HG03442 (cell line): ENCODE data around the gene TPTE2.
"Not testable (repeated sequence)": the region's sequence is repeated elsewhere in the genome, so short reads cannot be mapped to it uniquely, and the experiment has no call there.

ENCODE experiments used
- ATAC-seq: cut with Tn5 transposase; IDR thresholded peaks from one replicate; pipeline ENCODE4 v1.9.1; 2021; ENCODE audit warnings: mild to moderate bottlenecking, moderate library complexity; ENCODE audit not compliant: unreplicated experiment

Gene TPTE2

DNA sequence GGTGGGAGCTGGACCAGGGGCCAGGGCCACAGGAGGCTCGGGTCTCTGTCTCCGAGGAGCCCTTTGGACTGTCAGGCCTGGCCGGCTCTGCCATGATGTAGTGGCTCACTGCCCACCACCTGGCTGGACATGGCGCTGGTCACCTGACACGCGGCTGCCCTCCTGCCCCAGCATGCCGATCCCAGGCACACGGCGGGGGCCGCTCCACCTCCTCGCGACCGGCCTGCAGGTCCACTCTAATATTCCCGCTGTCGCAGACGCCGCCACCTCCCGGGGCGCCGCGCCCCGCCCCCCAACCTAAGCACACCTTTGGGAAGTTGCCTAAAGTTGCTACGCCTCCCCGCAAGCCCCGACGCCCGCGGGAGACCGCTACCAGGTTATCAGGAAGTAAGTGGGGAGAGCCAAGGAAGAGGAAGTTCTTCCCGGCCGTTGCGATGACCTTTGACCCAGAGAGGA is at the start of gene TPTE2:
TPTE2 (minus strand) TSS at position 406 of the 456 bp plus-strand sequence. CDS start 58,298 bp downstream, outside the sequence.
- not testable (repeated sequence) for ATAC-seq

- ATAC-seq: no peak
Measured at GRCh38 chr13:19607523-19608078, 46.3 kb upstream of the TPTE2 start.

DNA sequence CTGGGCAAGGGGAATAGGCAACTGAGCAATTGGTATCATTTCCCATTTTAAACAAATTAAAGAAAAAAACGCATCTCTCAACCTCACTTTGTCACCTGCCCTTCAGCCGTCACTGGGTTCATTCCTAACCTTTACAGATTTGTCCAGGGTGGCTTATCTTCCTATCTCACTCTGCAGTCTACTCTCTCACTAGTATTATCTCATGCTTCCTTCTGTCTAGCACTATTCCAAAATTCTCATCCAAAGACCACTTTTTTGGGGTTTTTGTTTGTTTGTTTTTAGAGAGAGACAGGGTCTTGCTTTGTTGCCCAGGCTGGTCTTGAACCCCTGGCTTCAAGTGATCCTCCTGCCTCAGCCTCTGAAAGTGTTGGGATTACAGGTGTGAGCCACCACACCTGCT is 45.4 kb upstream of the TPTE2 start:
- no peak for ATAC-seq

DNA sequence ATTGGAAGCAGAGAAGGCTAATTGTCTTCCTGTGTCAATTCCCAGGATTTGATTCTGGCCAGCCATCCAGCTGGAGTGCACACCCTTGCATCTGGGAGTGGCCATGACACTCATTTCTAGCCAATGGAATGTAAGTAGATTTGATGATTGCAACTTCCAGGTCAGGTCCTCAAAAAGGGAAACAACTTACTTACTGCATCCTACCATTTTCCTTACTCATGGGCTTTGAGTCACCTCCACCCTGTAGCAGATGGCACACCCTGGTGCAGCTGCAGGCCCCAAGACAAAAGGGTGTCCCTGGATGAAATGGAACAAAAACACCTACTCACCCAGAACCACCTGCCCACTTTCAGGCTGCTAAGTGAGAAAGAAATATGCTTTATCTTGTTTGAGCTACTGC is 44.8 kb upstream of the TPTE2 start:
- no peak for ATAC-seq

GRCh38 chr13:19605161-19605955 is 44.0 kb upstream of the TPTE2 start:
- no peak for ATAC-seq

- no peak for ATAC-seq
Measured at GRCh38 chr13:19604306-19604705, 43.0 kb upstream of the TPTE2 start.

GRCh38 chr13:19601749-19602725 is 40.7 kb upstream of the TPTE2 start:
- ATAC-seq: peak; percentile 85

DNA sequence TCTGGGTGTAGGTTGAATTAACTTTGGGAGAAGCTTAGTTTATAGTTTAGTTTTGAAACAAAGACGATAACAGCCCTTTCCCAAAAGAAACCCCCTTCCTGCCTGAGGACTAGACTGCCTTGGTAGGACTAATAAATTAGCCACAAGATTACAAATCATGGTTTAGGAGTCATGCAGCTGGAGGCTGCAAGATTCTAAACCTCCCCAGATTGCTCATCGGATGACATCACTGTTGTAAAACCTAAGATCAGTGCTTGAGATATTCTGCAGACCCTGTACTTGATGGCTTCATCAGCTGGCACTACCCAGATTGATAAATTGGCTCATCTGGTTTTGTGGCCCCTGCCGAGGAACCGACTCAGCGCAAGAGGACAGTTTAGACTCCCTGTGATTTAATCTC is 36.2 kb upstream of the TPTE2 start:
- no peak for ATAC-seq

- ATAC-seq: no peak
Measured at GRCh38 chr13:19596960-19597361, 35.6 kb upstream of the TPTE2 start.

DNA sequence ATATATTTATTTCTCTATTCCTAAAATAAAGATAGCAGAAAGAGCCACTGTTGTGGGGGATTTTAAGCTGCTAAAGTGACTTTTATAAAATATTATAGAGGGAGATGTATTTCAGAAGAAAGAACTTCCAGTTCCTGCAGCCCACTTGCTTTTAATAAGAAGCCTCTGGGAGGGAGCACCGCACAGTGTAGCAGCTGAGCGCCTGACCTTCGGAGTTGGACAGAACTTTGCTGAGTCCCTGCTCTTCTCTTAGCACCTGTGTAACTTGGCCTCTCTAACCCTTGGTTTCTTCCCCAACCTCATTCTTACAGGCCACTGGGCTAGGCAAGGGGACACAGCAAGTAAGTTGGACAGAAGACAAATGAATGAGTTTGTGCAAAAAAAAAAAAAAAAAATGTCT is 34.8 kb upstream of the TPTE2 start:
- ATAC-seq: no peak

GRCh38 chr13:19592657-19593180 is 31.4 kb upstream of the TPTE2 start:
- ATAC-seq: no peak

- ATAC-seq: no peak
Measured at GRCh38 chr13:19591864-19592263, 30.5 kb upstream of the TPTE2 start.

- ATAC-seq: no peak
Measured at GRCh38 chr13:19590423-19590822, 29.1 kb upstream of the TPTE2 start.

DNA sequence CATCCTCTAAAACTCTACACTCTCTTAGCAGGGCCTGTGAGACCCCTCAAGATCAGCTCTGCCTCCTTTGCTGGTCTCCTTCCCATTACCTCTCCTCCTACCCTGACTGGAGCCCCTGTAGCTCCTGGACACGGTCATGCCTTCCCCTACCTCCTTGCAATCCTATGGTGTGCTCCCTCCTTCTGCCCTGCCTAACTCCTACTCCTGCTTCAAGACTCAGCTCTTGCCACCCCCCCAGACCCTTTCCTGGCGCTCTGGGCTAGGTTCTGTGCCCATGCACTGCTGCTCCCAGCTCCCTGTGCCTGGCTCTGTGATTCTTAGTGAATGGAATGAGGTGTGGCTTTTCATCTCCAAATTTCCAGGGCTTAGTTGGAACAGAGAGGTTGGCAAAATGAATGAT is 28.0 kb upstream of the TPTE2 start:
- no peak for ATAC-seq

DNA sequence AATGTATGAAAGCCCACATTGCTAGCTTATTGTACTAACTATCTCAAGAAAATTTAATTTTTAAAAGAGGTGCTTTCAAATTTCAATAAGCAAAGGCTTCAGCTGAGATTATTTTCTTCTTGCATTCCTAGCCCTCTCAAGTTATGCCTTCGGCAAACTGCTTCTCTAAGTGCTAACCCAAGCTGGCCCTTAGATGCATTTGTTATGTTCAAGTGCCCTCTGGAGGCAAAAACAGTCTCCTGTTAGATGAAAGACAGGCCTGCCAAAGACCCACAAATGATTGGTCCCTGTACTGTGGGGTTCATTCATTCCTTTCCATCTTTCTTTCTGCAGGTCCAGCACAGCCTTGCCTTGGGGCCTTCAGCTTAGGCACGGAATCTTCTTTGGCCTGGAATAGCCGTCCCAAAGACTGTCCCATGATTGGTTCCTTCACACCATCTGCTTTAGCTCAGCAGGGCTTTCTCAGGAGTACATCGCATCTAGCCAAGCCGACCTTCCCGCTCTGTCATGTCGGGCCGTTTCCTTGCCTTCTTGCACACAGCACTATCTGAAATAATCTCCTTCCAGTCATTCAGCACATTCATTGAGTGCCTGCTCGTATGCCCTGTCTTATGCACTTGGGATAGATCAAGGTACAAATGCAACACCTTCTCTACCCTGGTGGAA is 26.4 kb upstream of the TPTE2 start:
- peak; percentile 79 for ATAC-seq

DNA sequence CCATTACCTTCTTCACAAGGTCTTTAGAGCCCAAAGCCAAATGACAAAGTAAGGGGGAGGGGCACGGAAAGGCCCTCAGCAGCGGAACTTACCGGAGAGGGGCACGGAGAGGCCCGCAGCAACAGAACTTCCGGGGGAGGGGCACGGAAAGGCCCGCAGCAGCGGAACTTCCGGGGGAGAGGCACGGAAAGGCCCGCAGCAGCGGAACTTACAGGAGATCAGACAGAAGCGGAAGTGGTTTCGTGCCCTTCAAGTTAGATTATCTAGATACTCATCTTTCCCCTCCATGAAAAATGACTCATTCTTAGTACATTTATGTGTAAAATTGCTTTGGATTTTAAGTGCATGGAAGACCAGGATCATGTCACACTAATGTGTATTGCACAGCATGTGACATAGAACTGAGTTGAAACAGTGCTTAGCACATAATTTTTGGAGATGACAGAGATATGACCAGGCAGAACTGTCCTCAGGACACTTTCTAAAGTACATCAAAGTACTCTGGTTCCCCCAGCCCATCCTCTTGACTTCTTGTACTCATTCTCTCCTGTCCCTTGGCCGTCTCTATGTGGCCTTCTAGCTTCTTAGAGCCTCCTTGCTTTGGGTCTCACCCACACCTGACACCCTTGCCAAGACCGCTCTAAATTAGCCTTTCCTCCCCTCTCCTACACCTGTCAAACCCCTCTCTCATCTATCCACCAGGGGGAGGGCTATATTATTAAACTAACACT is 25.7 kb upstream of the TPTE2 start:
- peak; percentile 62 for ATAC-seq

DNA sequence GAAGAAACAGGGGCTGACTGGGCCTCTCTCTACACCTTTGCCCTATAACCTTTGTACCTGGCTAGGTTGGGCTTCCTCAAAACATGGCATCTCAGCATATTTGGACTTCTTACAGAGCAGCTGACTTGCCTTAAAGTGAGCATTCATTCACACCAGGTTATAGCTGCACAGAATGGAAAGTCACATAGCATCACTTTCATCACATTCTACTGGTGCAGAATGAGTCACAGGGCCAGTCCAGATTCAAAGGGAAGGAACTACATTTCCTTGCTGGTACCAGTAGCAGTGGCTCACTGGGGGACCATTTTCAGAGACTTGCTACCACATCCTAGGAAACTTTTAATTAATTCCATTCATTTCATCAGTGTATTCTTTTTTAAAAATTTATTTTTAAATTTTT is 20.3 kb upstream of the TPTE2 start:
- ATAC-seq: peak; percentile 75

GRCh38 chr13:19575230-19575629 is 13.9 kb upstream of the TPTE2 start:
- no peak for ATAC-seq

GRCh38 chr13:19573120-19573716 is 11.9 kb upstream of the TPTE2 start:
- peak; percentile 81 for ATAC-seq
